Right lobe of liver (tissue), 6 donors: ENCODE measurements around the gene WBP1. TPM values are rescaled to one million over a fixed set of nuclear protein-coding genes. Genes with fewer than 3 reads are reported as not detected.

ENCODE experiments used
- ATAC-seq, 4 donors: fragments of 200-7000 bp; cut with Tn5 transposase; one replicate each; pipeline ENCODE4 v1.9.1; 2020; ENCODE audit warnings: mild to moderate bottlenecking in 4 of 4, moderate library complexity in 4 of 4
- DNase-seq, 3 donors: peaks; one replicate each; pipeline ENCODE4 v3.0.0-alpha.2; 2020
- H3K27ac ChIP-seq, 3 donors: fragments of 200-600 bp; one replicate each; pipeline ENCODE4 v1.8.0; 2022
- H3K27me3 ChIP-seq, 2 donors: fragments of 200-600 bp; one replicate each; pipeline ENCODE4 v1.8.0; 2022
- H3K36me3 ChIP-seq, 4 donors: fragments of 200-600 bp; sonication (generic) in 1 of 4; one replicate each; pipeline versions ENCODE4 v1.5.1 to v1.8.0; 2017 to 2022; ENCODE audit warnings: control low read depth in 1 of 4
- H3K4me1 ChIP-seq, 4 donors: fragments of 200-600 bp; sonication (generic) in 1 of 4; one replicate each; pipeline versions ENCODE4 v1.5.1 to v1.8.0; 2017 to 2022; ENCODE audit warnings: control low read depth in 1 of 4
- H3K4me3 ChIP-seq, 3 donors: fragments of 200-600 bp; one replicate each; pipeline ENCODE4 v1.8.0; 2022
- H3K9me3 ChIP-seq, 4 donors: fragments of 200-600 bp; sonication (generic) in 1 of 4; one replicate each; pipeline versions ENCODE4 v1.5.1 to v1.8.0; 2017 to 2022; ENCODE audit warnings: control low read depth in 1 of 4
- POLR2A ChIP-seq: fragments of 450-650 bp; IDR thresholded peaks from one replicate; pipeline ENCODE4 v1.6.1; 2017; ENCODE audit warnings: antibody characterized with exemption, mild to moderate bottlenecking
- WGBS: methylation state at CpG from one replicate; pipeline ENCODE4 v1.1.6; 2018; ENCODE audit warnings: low coverage, low lambda C conversion rate; ENCODE audit not compliant: insufficient coverage; ENCODE audit errors: missing lambda C conversion rate; 5-methylcytosine and 5-hydroxymethylcytosine counted together
- intact Hi-C, 2 donors: fragments of 100-400 bp; cut with DNase I; formaldehyde crosslinking; loops; one replicate each; pipeline versions ENCODE4 v1.11.2 to v1.14.1; 2022
- total RNA-seq, 6 experiments: library from RNA; depleted of rRNA in 2 of 6; stranded (reverse); fragments of >200 nt in 2 of 6; fragmentation: NEBNext Ultra II Directional in 3 of 6; extraction: Animal tissue kit (Norgen Biotek cat#: 25700) in 3 of 6; gene quantifications; one replicate each; pipeline versions ENCODE4 v1.1.0 to v1.2.4, GENCODE V29; 2016 to 2023
- TF ChIP-seq, protein P1 (sequence below), 4 donors: fragments of 200-600 bp in 3 of 4; fragments of 450-650 bp in 1 of 4; IDR thresholded peaks; one replicate each; pipeline versions ENCODE4 v1.5.1 to v1.8.0; 2016 to 2022; ENCODE audit warnings: antibody characterized with exemption in 4 of 4, mild to moderate bottlenecking in 2 of 4
- donor health status: DM: no; HTN: yes; CAD: no.
- donor health status: DM: no; HTN: no; CAD: no.
- donor health status: DM: no; HTN: no; CAD: no.
- donor health status: DM: no; HTN: yes; CAD: no.
- donor health status: DM: no; HTN: yes; CAD: no.

Gene WBP1
- total RNA-seq, 6 experiments from 2014 or later = 29.6 to 37.6 (median 32.2) TPM

GRCh38 chr2:74448771-74449170 is 9.5 kb upstream of the WBP1 start:
- no peaks in the 10 kb centered on the region for H3K36me3 ChIP-seq
- no peaks in the 10 kb centered on the region for H3K27me3 ChIP-seq
- DNase-seq = no peak
- H3K4me3 ChIP-seq = no peak overlapping the region
- no peak overlapping the region for H3K27ac ChIP-seq
- H3K4me1 ChIP-seq = peaks cover 0 to 43% (median 19%) of the 10 kb centered on the region in 4 donors
- no peaks in the 10 kb centered on the region for H3K9me3 ChIP-seq
- no peak for TF ChIP-seq POLR2A
- TF ChIP-seq, protein P1, sequence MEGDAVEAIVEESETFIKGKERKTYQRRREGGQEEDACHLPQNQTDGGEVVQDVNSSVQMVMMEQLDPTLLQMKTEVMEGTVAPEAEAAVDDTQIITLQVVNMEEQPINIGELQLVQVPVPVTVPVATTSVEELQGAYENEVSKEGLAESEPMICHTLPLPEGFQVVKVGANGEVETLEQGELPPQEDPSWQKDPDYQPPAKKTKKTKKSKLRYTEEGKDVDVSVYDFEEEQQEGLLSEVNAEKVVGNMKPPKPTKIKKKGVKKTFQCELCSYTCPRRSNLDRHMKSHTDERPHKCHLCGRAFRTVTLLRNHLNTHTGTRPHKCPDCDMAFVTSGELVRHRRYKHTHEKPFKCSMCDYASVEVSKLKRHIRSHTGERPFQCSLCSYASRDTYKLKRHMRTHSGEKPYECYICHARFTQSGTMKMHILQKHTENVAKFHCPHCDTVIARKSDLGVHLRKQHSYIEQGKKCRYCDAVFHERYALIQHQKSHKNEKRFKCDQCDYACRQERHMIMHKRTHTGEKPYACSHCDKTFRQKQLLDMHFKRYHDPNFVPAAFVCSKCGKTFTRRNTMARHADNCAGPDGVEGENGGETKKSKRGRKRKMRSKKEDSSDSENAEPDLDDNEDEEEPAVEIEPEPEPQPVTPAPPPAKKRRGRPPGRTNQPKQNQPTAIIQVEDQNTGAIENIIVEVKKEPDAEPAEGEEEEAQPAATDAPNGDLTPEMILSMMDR (IDR thresholded peaks at IDR 0.05) = no peak
- ATAC-seq = no peak
- intact Hi-C loops = no loop called here
- WGBS = 90% methylated on average over 2 of the region's 2 CpGs

DNA sequence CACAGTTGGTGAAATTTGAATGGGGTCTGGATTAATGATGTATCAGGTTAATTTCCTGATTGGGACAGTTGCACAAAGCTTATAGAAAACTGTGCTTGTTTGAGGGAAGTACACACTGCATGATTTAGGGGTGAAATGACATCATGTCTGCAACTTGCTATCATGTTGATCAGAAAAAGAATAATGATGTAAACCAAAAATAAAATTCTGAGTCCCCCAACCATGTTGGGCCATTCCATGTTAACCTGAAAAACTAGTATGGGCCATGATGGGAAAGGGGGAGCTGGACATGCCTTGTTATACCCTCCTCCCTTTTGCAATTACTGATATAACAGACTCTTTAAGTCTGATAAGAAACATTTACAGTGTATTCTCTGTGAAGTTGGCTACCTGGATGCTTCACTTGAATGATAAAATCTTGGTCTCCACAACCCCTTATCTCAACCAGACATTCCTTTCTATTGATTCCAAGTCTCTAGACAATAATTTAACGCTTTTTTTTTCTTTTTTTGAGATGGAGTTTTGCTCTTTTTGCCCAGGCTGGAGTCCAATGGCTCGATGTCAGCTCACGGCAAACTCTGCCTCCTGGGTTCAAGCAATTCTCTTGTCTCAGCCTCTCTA is 7.6 kb upstream of the WBP1 start:
- Histone ChIP-seq H3K4me3 (no peak overlapping the region), H3K9me3 (no peaks in the 10 kb centered on the region), H3K27me3 (no peaks in the 10 kb centered on the region), H3K36me3 (no peaks in the 10 kb centered on the region), H3K27ac (no peak overlapping the region), H3K4me1 (peaks cover 0 to 30% (median 10%) of the 10 kb centered on the region in 4 donors)
- intact Hi-C loops = no loop called here
- TF ChIP-seq POLR2A = no peak
- TF ChIP-seq, protein P1 (IDR thresholded peaks at IDR 0.05) = no peak
- DNase-seq = no peak
- no peak for ATAC-seq
- 100% methylated on average over 2 of the region's 3 CpGs for WGBS

GRCh38 chr2:74454654-74455511 is 3.4 kb upstream of the WBP1 start, which contains the start of gene INO80B:
TSS of gene INO80B (plus strand) at chr2:74455087. CDS start at chr2:74455117, 30 bp downstream.
- H3K4me3 ChIP-seq = peak within 1 kb of the TSS; percentile 62 to 82 (median 73)
- no peaks in the 10 kb centered on the region for H3K27me3 ChIP-seq
- H3K4me1 ChIP-seq = peaks cover 0 to 22% (median 4%) of the 10 kb centered on the region in 4 donors
- under 1% methylated on average over 40 of the region's 40 CpGs for WGBS
- TF ChIP-seq POLR2A = no peak
- TF ChIP-seq, protein P1 (IDR thresholded peaks at IDR 0.05) = no peak
- no peaks in the 10 kb centered on the region for H3K9me3 ChIP-seq
- H3K36me3 ChIP-seq = no peaks in the 10 kb centered on the region
- intact Hi-C loops = no loop called here
- DNase-seq = peak; percentile 92 to 96 (median 96)
- ATAC-seq = peak; percentile 76 to 77 (median 77)
- peak within 1 kb of the TSS in 2 of 3 donors; percentile 44 to 50 for H3K27ac ChIP-seq

- Histone ChIP-seq H3K4me1 (peaks cover 0 to 22% (median 4%) of the 10 kb centered on the region in 4 donors), H3K36me3 (no peaks in the 10 kb centered on the region), H3K9me3 (no peaks in the 10 kb centered on the region), H3K4me3 (peak overlapping the region; percentile 47 to 76 (median 58)), H3K27me3 (no peaks in the 10 kb centered on the region), H3K27ac (peak overlapping the region; percentile 93 to 97 (median 94))
- WGBS = 0% methylated on average over 11 of the region's 27 CpGs
- ATAC-seq (no peak), DNase-seq (no peak)
- TF ChIP-seq, protein P1 (IDR thresholded peaks at IDR 0.05) = no peak
- intact Hi-C loops = no loop called here
Measured at GRCh38 chr2:74457129-74457548, 1.1 kb upstream of the WBP1 start.
